Endothelial cell of umbilical vein (primary cell): Measurements from ENCODE around the gene RNF150. TPM values are rescaled to one million over a fixed set of nuclear protein-coding genes. Genes with fewer than 3 reads are reported as not detected.

ENCODE experiments used
- BruUV-seq: library from RNA; stranded (reverse); fragments of 400-500 nt; replicated peaks from 2 replicates; lab custom pipeline; 2021; lab: Mats Ljungman, UMichigan
- CTCF ChIA-PET: fragments of 300-600, 350-600 bp; sonication (Branson Sonifier 250); formaldehyde crosslinking; loops from one replicate; lab custom pipeline; 2021; ENCODE audit warnings: antibody characterized with exemption, inconsistent platforms; lab: Charles Lee
- POLR2A ChIA-PET: fragments of 300-600, 350-600 bp; sonication (Branson Sonifier 250); formaldehyde crosslinking; loops from one replicate; lab custom pipeline; 2021; ENCODE audit warnings: antibody characterized with exemption, inconsistent platforms; lab: Charles Lee
- DNase-seq: peaks from one replicate; pipeline ENCODE4 v3.0.0-alpha.2; 2011; ENCODE audit warnings: low read depth, low spot score
- FAIRE-seq: peaks from 2 replicates; lab custom pipeline; 2011; peaks lifted over from hg19 to GRCh38; lab: Jason Lieb, UNC
- H2AFZ ChIP-seq: 2 replicates; pipeline ENCODE4 v1.6.0; 2012; ENCODE audit warnings: low read depth, low read length, control low read depth, inconsistent platforms
- H3K27ac ChIP-seq: 2 replicates; pipeline ENCODE4 v1.5.1; 2011; ENCODE audit warnings: low read depth, mild to moderate bottlenecking, control low read depth, low read length, moderate library complexity; ENCODE audit not compliant: insufficient read depth
- H3K27me3 ChIP-seq, 2 experiments: 2 replicates each; pipeline versions ENCODE4 v1.6.0 to v1.6.1; 2011; ENCODE audit warnings: low read length in 2 of 2, mixed read lengths in 1 of 2; ENCODE audit not compliant: control insufficient read depth in 2 of 2, insufficient read depth in 2 of 2
- H3K36me3 ChIP-seq, 2 experiments: 2 replicates in 1 of 2; 3 replicates in 1 of 2; pipeline ENCODE4 v1.5.1; 2011; ENCODE audit warnings: low read length in 2 of 2, mild to moderate bottlenecking in 1 of 2, moderate library complexity in 1 of 2; ENCODE audit not compliant: control insufficient read depth in 2 of 2, insufficient read depth in 2 of 2; ENCODE audit errors: extremely low read depth in 1 of 2
- H3K4me1 ChIP-seq: 3 replicates; pipeline ENCODE4 v1.5.1; 2011; ENCODE audit warnings: mild to moderate bottlenecking, low read length; ENCODE audit not compliant: control insufficient read depth, insufficient read depth; ENCODE audit errors: extremely low read depth
- H3K4me2 ChIP-seq: 2 replicates; pipeline ENCODE4 v1.6.1; 2011; ENCODE audit warnings: low read length, control low read depth, mixed read lengths; ENCODE audit not compliant: insufficient read depth
- H3K4me3 ChIP-seq, 3 experiments: fragments of 200-600 bp in 1 of 3; sonication (generic), shearing (Covaris generic) in 1 of 3; replicated peaks in 1 of 3; 2 replicates each; pipeline ENCODE4 v1.5.1; 2011 to 2016; ENCODE audit warnings: control low read depth in 3 of 3, low read length in 3 of 3, mild to moderate bottlenecking in 2 of 3, inconsistent platforms in 1 of 3, low read depth in 1 of 3, moderate library complexity in 1 of 3; ENCODE audit not compliant: insufficient read depth in 1 of 3
- H3K79me2 ChIP-seq: 2 replicates; pipeline ENCODE4 v1.6.0; 2012; ENCODE audit warnings: low read length, inconsistent platforms; ENCODE audit not compliant: control insufficient read depth, insufficient read depth
- H3K9ac ChIP-seq: replicated peaks from 2 replicates; pipeline ENCODE3; 2011; ENCODE audit warnings: low read length, control low read depth; ENCODE audit not compliant: insufficient read depth; ENCODE audit errors: extremely low read depth
- H3K9me1 ChIP-seq: replicated peaks from 3 replicates; pipeline ENCODE4 v1.6.0; 2011; ENCODE audit warnings: mild to moderate bottlenecking, low read length; ENCODE audit not compliant: control insufficient read depth, insufficient read depth; ENCODE audit errors: extremely low read depth
- H3K9me3 ChIP-seq: replicated peaks from 2 replicates; pipeline ENCODE4 v1.5.1; 2012; ENCODE audit warnings: low read length, inconsistent platforms; ENCODE audit not compliant: control insufficient read depth, insufficient read depth
- H4K20me1 ChIP-seq: replicated peaks from 2 replicates; pipeline ENCODE3; 2011; ENCODE audit warnings: mild to moderate bottlenecking, low read length; ENCODE audit not compliant: control insufficient read depth, insufficient read depth; ENCODE audit errors: extremely low read depth
- CTCF ChIP-seq, 2 donors: IDR thresholded peaks; 1 replicate in 1 of 2; 2 replicates in 1 of 2; pipeline ENCODE4 v1.5.1; 2011; ENCODE audit warnings: low read length in 2 of 2, mild to moderate bottlenecking in 2 of 2, moderate library complexity in 2 of 2, control low read depth in 1 of 2, inconsistent platforms in 1 of 2, low read depth in 1 of 2; ENCODE audit not compliant: insufficient read depth in 1 of 2; ENCODE audit errors: extremely low read depth in 1 of 2
- EZH2 ChIP-seq: IDR thresholded peaks from 2 replicates; pipeline ENCODE4 v1.6.1; 2012; ENCODE audit warnings: borderline replicate concordance, low read depth, mild to moderate bottlenecking, moderate library complexity, low read length, inconsistent platforms; ENCODE audit not compliant: severe bottlenecking
- FOS ChIP-seq: IDR thresholded peaks from 2 replicates; pipeline ENCODE4 v1.6.1; 2011; ENCODE audit warnings: mild to moderate bottlenecking, low read length, moderate library complexity, borderline replicate concordance; ENCODE audit not compliant: insufficient read depth
- GATA2 ChIP-seq: IDR thresholded peaks from 2 replicates; pipeline ENCODE4 v1.7.0; 2011; ENCODE audit warnings: low read depth, mild to moderate bottlenecking, moderate library complexity, mixed read lengths, low read length; ENCODE audit not compliant: insufficient read length, insufficient read depth
- JUN ChIP-seq: IDR thresholded peaks from 2 replicates; pipeline ENCODE4 v1.6.1; 2011; ENCODE audit warnings: borderline replicate concordance, low read depth; ENCODE audit not compliant: insufficient read length, insufficient read depth
- MAX ChIP-seq: IDR thresholded peaks from 2 replicates; pipeline ENCODE4 v1.6.1; 2011; ENCODE audit not compliant: insufficient read depth, insufficient read length
- MYC ChIP-seq: IDR thresholded peaks from one replicate; pipeline ENCODE4 v1.6.1; 2011; ENCODE audit warnings: mild to moderate bottlenecking, low read depth, low read length
- POLR2A ChIP-seq: IDR thresholded peaks from 2 replicates; pipeline ENCODE4 v1.6.1; 2012; ENCODE audit warnings: low read depth, mild to moderate bottlenecking, control low read depth, low read length
- POLR2AphosphoS5 ChIP-seq: IDR thresholded peaks from 2 replicates; pipeline ENCODE4 v1.6.1; 2012; ENCODE audit warnings: low read depth, mild to moderate bottlenecking, control low read depth, low read length, moderate library complexity; ENCODE audit not compliant: insufficient read depth
- dilution Hi-C: fragments of 300-500 bp; cut with MboI; formaldehyde crosslinking; loops from one replicate; pipeline ENCODE4 v1.15.0; 2019; ENCODE audit warnings: low sequenced_read_pairs; ENCODE audit not compliant: extremely low pct_ligation_motif_present
- intact Hi-C: fragments of 100-400 bp; cut with micrococcal nuclease; formaldehyde crosslinking; loops from one replicate; pipeline ENCODE4 v1.10.0; 2022
- polyA plus RNA-seq, 4 experiments: library from polyadenylated mRNA; depleted of rRNA in 3 of 4; stranded (reverse) in 3 of 4; unstranded in 1 of 4; fragments of >200 nt; gene quantifications; 2 replicates each; pipeline versions ENCODE4 v1.2.1 to v1.2.3, GENCODE V29; 2011 to 2012; ENCODE audit warnings: missing spikeins in 1 of 4
- total RNA-seq: library from RNA; stranded (reverse); gene quantifications from 2 replicates; pipeline ENCODE4 v1.2.3, GENCODE V29; 2021

RNF150 gene
- total and polyA plus RNA-seq, 2 donors (not counting 3 experiments of a cell fraction or from before 2014, with no cell fraction given), result 0.33 to 0.35 TPM

GRCh38 chr4:140930011-140930410 lies 203.3 kb downstream of the RNF150 start:
- Histone ChIP-seq H3K9ac (no peak overlapping the region), H3K27me3 (peaks cover 0 to 1% of the 10 kb centered on the region in 2 experiments), H3K9me3 (no peaks in the 10 kb centered on the region), H3K9me1 (no peaks in the 10 kb centered on the region), H3K79me2 (no peaks in the 10 kb centered on the region), H3K27ac (no peak overlapping the region), H2AFZ (no peak overlapping the region), H3K4me2 (no peak overlapping the region), H4K20me1 (no peaks in the 10 kb centered on the region), H3K36me3 (no peaks in the 10 kb centered on the region), H3K4me1 (no peaks in the 10 kb centered on the region), H3K4me3 (no peak overlapping the region)
- FAIRE-seq (no peak), DNase-seq (no peak)
- ChIA-PET CTCF (no interaction called here), POLR2A (no interaction called here)
- TF ChIP-seq GATA2 (no peak), MYC (no peak), CTCF (IDR thresholded peaks at IDR 0.05; ENCODE audit: extremely low read depth in 1 of 2, insufficient read depth in 1 of 2, low read depth in 1 of 2, low read length in 2 of 2) (no peak), MAX (no peak), EZH2 (no peak)
- dilution Hi-C loops (no loop called here), intact Hi-C loops (no loop called here)
- no TSS peak for BruUV-seq

- H3K27me3 ChIP-seq, result peaks cover 0 to 1% of the 10 kb centered on the region in 2 experiments
- H3K9me3 ChIP-seq, result no peaks in the 10 kb centered on the region
- no peak overlapping the region for H3K27ac ChIP-seq
- no peak overlapping the region for H3K9ac ChIP-seq
- no peak overlapping the region for H3K4me3 ChIP-seq
- no TSS peak for BruUV-seq
- H3K79me2 ChIP-seq, result no peaks in the 10 kb centered on the region
- H3K4me1 ChIP-seq, result no peaks in the 10 kb centered on the region
- no peaks in the 10 kb centered on the region for H3K36me3 ChIP-seq
- TF ChIP-seq JUN (no peak), EZH2 (no peak), MAX (no peak), MYC (no peak), CTCF (IDR thresholded peaks at IDR 0.05; ENCODE audit: extremely low read depth in 1 of 2, insufficient read depth in 1 of 2, low read depth in 1 of 2, low read length in 2 of 2) (no peak), POLR2A (no peak), POLR2AphosphoS5 (no peak), FOS (no peak), GATA2 (no peak)
- no peak for FAIRE-seq
- POLR2A ChIA-PET, result no interaction called here
- H2AFZ ChIP-seq, result no peak overlapping the region
- CTCF ChIA-PET, result no interaction called here
- H3K9me1 ChIP-seq, result no peaks in the 10 kb centered on the region
- DNase-seq, result no peak
- intact Hi-C loops (no loop called here), dilution Hi-C loops (no loop called here)
- no peaks in the 10 kb centered on the region for H4K20me1 ChIP-seq
- no peak overlapping the region for H3K4me2 ChIP-seq
Observed at GRCh38 chr4:140928880-140929279, 204.4 kb downstream of the RNF150 start.
